Endothelial cell of umbilical vein (primary cell): ENCODE data around the gene CHST8. TPM values are rescaled to one million over a fixed set of nuclear protein-coding genes. Genes with fewer than 3 reads are reported as not detected.

Source experiments
- BruUV-seq: library from RNA; stranded (reverse); fragments of 400-500 nt; replicated peaks from 2 replicates; lab custom pipeline; 2021; lab: Mats Ljungman, UMichigan
- CTCF ChIA-PET: fragments of 300-600, 350-600 bp; sonication (Branson Sonifier 250); formaldehyde crosslinking; loops from one replicate; lab custom pipeline; 2021; ENCODE audit warnings: antibody characterized with exemption, inconsistent platforms; lab: Charles Lee
- POLR2A ChIA-PET: fragments of 300-600, 350-600 bp; sonication (Branson Sonifier 250); formaldehyde crosslinking; loops from one replicate; lab custom pipeline; 2021; ENCODE audit warnings: antibody characterized with exemption, inconsistent platforms; lab: Charles Lee
- DNase-seq: peaks from one replicate; pipeline ENCODE4 v3.0.0-alpha.2; 2011; ENCODE audit warnings: low read depth, low spot score
- FAIRE-seq: peaks from 2 replicates; lab custom pipeline; 2011; peaks lifted over from hg19 to GRCh38; lab: Jason Lieb, UNC
- H2AFZ ChIP-seq: 2 replicates; pipeline ENCODE4 v1.6.0; 2012; ENCODE audit warnings: low read depth, low read length, control low read depth, inconsistent platforms
- H3K27ac ChIP-seq: 2 replicates; pipeline ENCODE4 v1.5.1; 2011; ENCODE audit warnings: low read depth, mild to moderate bottlenecking, control low read depth, low read length, moderate library complexity; ENCODE audit not compliant: insufficient read depth
- H3K27me3 ChIP-seq, 2 experiments: 2 replicates each; pipeline versions ENCODE4 v1.6.0 to v1.6.1; 2011; ENCODE audit warnings: low read length in 2 of 2, mixed read lengths in 1 of 2; ENCODE audit not compliant: control insufficient read depth in 2 of 2, insufficient read depth in 2 of 2
- H3K36me3 ChIP-seq, 2 experiments: 2 replicates in 1 of 2; 3 replicates in 1 of 2; pipeline ENCODE4 v1.5.1; 2011; ENCODE audit warnings: low read length in 2 of 2, mild to moderate bottlenecking in 1 of 2, moderate library complexity in 1 of 2; ENCODE audit not compliant: control insufficient read depth in 2 of 2, insufficient read depth in 2 of 2; ENCODE audit errors: extremely low read depth in 1 of 2
- H3K4me1 ChIP-seq: 3 replicates; pipeline ENCODE4 v1.5.1; 2011; ENCODE audit warnings: mild to moderate bottlenecking, low read length; ENCODE audit not compliant: control insufficient read depth, insufficient read depth; ENCODE audit errors: extremely low read depth
- H3K4me2 ChIP-seq: 2 replicates; pipeline ENCODE4 v1.6.1; 2011; ENCODE audit warnings: low read length, control low read depth, mixed read lengths; ENCODE audit not compliant: insufficient read depth
- H3K4me3 ChIP-seq, 3 experiments: fragments of 200-600 bp in 1 of 3; sonication (generic), shearing (Covaris generic) in 1 of 3; replicated peaks in 1 of 3; 2 replicates each; pipeline ENCODE4 v1.5.1; 2011 to 2016; ENCODE audit warnings: control low read depth in 3 of 3, low read length in 3 of 3, mild to moderate bottlenecking in 2 of 3, inconsistent platforms in 1 of 3, low read depth in 1 of 3, moderate library complexity in 1 of 3; ENCODE audit not compliant: insufficient read depth in 1 of 3
- H3K79me2 ChIP-seq: 2 replicates; pipeline ENCODE4 v1.6.0; 2012; ENCODE audit warnings: low read length, inconsistent platforms; ENCODE audit not compliant: control insufficient read depth, insufficient read depth
- H3K9ac ChIP-seq: replicated peaks from 2 replicates; pipeline ENCODE3; 2011; ENCODE audit warnings: low read length, control low read depth; ENCODE audit not compliant: insufficient read depth; ENCODE audit errors: extremely low read depth
- H3K9me1 ChIP-seq: replicated peaks from 3 replicates; pipeline ENCODE4 v1.6.0; 2011; ENCODE audit warnings: mild to moderate bottlenecking, low read length; ENCODE audit not compliant: control insufficient read depth, insufficient read depth; ENCODE audit errors: extremely low read depth
- H3K9me3 ChIP-seq: replicated peaks from 2 replicates; pipeline ENCODE4 v1.5.1; 2012; ENCODE audit warnings: low read length, inconsistent platforms; ENCODE audit not compliant: control insufficient read depth, insufficient read depth
- H4K20me1 ChIP-seq: replicated peaks from 2 replicates; pipeline ENCODE3; 2011; ENCODE audit warnings: mild to moderate bottlenecking, low read length; ENCODE audit not compliant: control insufficient read depth, insufficient read depth; ENCODE audit errors: extremely low read depth
- EZH2 ChIP-seq: IDR thresholded peaks from 2 replicates; pipeline ENCODE4 v1.6.1; 2012; ENCODE audit warnings: borderline replicate concordance, low read depth, mild to moderate bottlenecking, moderate library complexity, low read length, inconsistent platforms; ENCODE audit not compliant: severe bottlenecking
- FOS ChIP-seq: IDR thresholded peaks from 2 replicates; pipeline ENCODE4 v1.6.1; 2011; ENCODE audit warnings: mild to moderate bottlenecking, low read length, moderate library complexity, borderline replicate concordance; ENCODE audit not compliant: insufficient read depth
- GATA2 ChIP-seq: IDR thresholded peaks from 2 replicates; pipeline ENCODE4 v1.7.0; 2011; ENCODE audit warnings: low read depth, mild to moderate bottlenecking, moderate library complexity, mixed read lengths, low read length; ENCODE audit not compliant: insufficient read length, insufficient read depth
- JUN ChIP-seq: IDR thresholded peaks from 2 replicates; pipeline ENCODE4 v1.6.1; 2011; ENCODE audit warnings: borderline replicate concordance, low read depth; ENCODE audit not compliant: insufficient read length, insufficient read depth
- MYC ChIP-seq: IDR thresholded peaks from one replicate; pipeline ENCODE4 v1.6.1; 2011; ENCODE audit warnings: mild to moderate bottlenecking, low read depth, low read length
- POLR2A ChIP-seq: IDR thresholded peaks from 2 replicates; pipeline ENCODE4 v1.6.1; 2012; ENCODE audit warnings: low read depth, mild to moderate bottlenecking, control low read depth, low read length
- POLR2AphosphoS5 ChIP-seq: IDR thresholded peaks from 2 replicates; pipeline ENCODE4 v1.6.1; 2012; ENCODE audit warnings: low read depth, mild to moderate bottlenecking, control low read depth, low read length, moderate library complexity; ENCODE audit not compliant: insufficient read depth
- dilution Hi-C: fragments of 300-500 bp; cut with MboI; formaldehyde crosslinking; loops from one replicate; pipeline ENCODE4 v1.15.0; 2019; ENCODE audit warnings: low sequenced_read_pairs; ENCODE audit not compliant: extremely low pct_ligation_motif_present
- intact Hi-C: fragments of 100-400 bp; cut with micrococcal nuclease; formaldehyde crosslinking; loops from one replicate; pipeline ENCODE4 v1.10.0; 2022
- polyA plus RNA-seq, 4 experiments: library from polyadenylated mRNA; depleted of rRNA in 3 of 4; stranded (reverse) in 3 of 4; unstranded in 1 of 4; fragments of >200 nt; gene quantifications; 2 replicates each; pipeline versions ENCODE4 v1.2.1 to v1.2.3, GENCODE V29; 2011 to 2012; ENCODE audit warnings: missing spikeins in 1 of 4
- total RNA-seq: library from RNA; stranded (reverse); gene quantifications from 2 replicates; pipeline ENCODE4 v1.2.3, GENCODE V29; 2021
- TF ChIP-seq, protein P1 (sequence below), 2 donors: IDR thresholded peaks; 1 replicate in 1 of 2; 2 replicates in 1 of 2; pipeline ENCODE4 v1.5.1; 2011; ENCODE audit warnings: low read length in 2 of 2, mild to moderate bottlenecking in 2 of 2, moderate library complexity in 2 of 2, control low read depth in 1 of 2, inconsistent platforms in 1 of 2, low read depth in 1 of 2; ENCODE audit not compliant: insufficient read depth in 1 of 2; ENCODE audit errors: extremely low read depth in 1 of 2
- TF ChIP-seq, protein P2 (sequence below): IDR thresholded peaks from 2 replicates; pipeline ENCODE4 v1.6.1; 2011; ENCODE audit not compliant: insufficient read depth, insufficient read length

Gene CHST8
- total and polyA plus RNA-seq, 2 donors (not counting 3 experiments of a cell fraction or from before 2014, with no cell fraction given): not detected

DNA sequence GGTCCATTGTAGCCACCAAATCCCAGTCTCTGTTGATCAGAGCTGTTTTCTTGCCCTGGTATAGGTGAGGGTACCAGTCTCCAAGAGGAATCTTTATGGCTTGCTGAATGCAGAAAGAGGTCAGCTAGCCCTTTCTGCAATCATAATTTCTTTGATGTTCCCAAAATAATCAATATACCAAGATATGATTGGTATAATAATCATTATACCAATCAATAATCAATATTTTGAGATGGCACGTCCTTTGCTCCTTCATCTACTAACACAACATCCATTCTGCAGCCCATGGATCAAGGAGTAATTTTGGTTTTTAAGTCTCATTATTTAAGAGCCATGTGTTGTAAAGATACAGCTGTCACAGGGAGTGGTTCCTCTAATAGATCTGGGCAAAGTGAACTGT is 31.5 kb upstream of the CHST8 start:
- H3K36me3 ChIP-seq: no peaks in the 10 kb centered on the region
- H3K4me2 ChIP-seq: no peak overlapping the region
- H3K9ac ChIP-seq: no peak overlapping the region
- H3K79me2 ChIP-seq: no peaks in the 10 kb centered on the region
- dilution Hi-C loops: no loop called here
- no peak for FAIRE-seq
- no peak overlapping the region for H3K4me3 ChIP-seq
- H2AFZ ChIP-seq: no peak overlapping the region
- no peaks in the 10 kb centered on the region for H3K9me1 ChIP-seq
- H3K4me1 ChIP-seq: no peaks in the 10 kb centered on the region
- CTCF ChIA-PET: no interaction called here
- no peaks in the 10 kb centered on the region for H3K27me3 ChIP-seq
- H3K9me3 ChIP-seq: no peaks in the 10 kb centered on the region
- BruUV-seq: no TSS peak
- no peak overlapping the region for H3K27ac ChIP-seq
- POLR2A ChIA-PET: no interaction called here
- DNase-seq: no peak
- intact Hi-C loops: no loop called here
- no peak for TF ChIP-seq MYC
- no peak for TF ChIP-seq POLR2AphosphoS5
- no peak for TF ChIP-seq EZH2
- no peaks in the 10 kb centered on the region for H4K20me1 ChIP-seq

DNA sequence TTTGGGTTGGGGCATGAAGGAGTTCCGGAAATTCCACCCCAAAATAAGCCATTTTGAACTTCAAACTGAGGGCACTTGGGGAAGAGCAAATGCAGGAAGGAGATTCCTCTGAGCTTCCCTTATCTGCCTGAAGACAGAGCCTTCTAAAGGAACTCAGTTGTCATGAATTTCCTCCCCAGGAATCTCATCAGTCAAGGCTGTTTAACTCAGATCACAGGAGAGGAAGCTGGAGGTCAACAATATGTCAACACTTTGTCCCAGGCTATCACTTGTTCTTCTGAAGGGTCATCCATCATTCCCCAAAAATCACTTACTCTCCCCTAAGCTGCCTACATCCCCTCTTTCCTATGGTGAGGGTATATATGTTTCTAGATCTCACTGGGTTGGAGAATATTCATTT is 26.0 kb upstream of the CHST8 start:
- Histone ChIP-seq H3K9me3 (no peaks in the 10 kb centered on the region), H2AFZ (no peak overlapping the region), H4K20me1 (no peaks in the 10 kb centered on the region), H3K27ac (no peak overlapping the region), H3K4me2 (no peak overlapping the region), H3K9ac (no peak overlapping the region), H3K9me1 (no peaks in the 10 kb centered on the region), H3K27me3 (no peaks in the 10 kb centered on the region), H3K79me2 (no peaks in the 10 kb centered on the region), H3K4me3 (no peak overlapping the region), H3K4me1 (no peaks in the 10 kb centered on the region), H3K36me3 (no peaks in the 10 kb centered on the region)
- DNase-seq (no peak), FAIRE-seq (no peak)
- ChIA-PET CTCF (no interaction called here), POLR2A (no interaction called here)
- no TSS peak for BruUV-seq
- intact Hi-C loops: no loop called here
- dilution Hi-C loops: no loop called here
- TF ChIP-seq EZH2 (no peak), GATA2 (no peak), MYC (no peak), FOS (no peak), POLR2A (no peak), POLR2AphosphoS5 (no peak), JUN (no peak)
- TF ChIP-seq, protein P1, sequence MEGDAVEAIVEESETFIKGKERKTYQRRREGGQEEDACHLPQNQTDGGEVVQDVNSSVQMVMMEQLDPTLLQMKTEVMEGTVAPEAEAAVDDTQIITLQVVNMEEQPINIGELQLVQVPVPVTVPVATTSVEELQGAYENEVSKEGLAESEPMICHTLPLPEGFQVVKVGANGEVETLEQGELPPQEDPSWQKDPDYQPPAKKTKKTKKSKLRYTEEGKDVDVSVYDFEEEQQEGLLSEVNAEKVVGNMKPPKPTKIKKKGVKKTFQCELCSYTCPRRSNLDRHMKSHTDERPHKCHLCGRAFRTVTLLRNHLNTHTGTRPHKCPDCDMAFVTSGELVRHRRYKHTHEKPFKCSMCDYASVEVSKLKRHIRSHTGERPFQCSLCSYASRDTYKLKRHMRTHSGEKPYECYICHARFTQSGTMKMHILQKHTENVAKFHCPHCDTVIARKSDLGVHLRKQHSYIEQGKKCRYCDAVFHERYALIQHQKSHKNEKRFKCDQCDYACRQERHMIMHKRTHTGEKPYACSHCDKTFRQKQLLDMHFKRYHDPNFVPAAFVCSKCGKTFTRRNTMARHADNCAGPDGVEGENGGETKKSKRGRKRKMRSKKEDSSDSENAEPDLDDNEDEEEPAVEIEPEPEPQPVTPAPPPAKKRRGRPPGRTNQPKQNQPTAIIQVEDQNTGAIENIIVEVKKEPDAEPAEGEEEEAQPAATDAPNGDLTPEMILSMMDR (IDR thresholded peaks at IDR 0.05; ENCODE audit: extremely low read depth in 1 of 2, insufficient read depth in 1 of 2, low read depth in 1 of 2, low read length in 2 of 2): no peak
- TF ChIP-seq, protein P2, sequence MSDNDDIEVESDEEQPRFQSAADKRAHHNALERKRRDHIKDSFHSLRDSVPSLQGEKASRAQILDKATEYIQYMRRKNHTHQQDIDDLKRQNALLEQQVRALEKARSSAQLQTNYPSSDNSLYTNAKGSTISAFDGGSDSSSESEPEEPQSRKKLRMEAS: no peak
